H9 (cell line): ENCODE results near the gene NUP35. TPM values are rescaled to one million over a fixed set of nuclear protein-coding genes. Genes with fewer than 3 reads are reported as not detected.

ENCODE experiments used
- DNase-seq: peaks from one replicate; pipeline ENCODE4 v3.0.0-alpha.2; 2017
- H2AFZ ChIP-seq: one replicate; pipeline ENCODE4 v1.6.1; 2013; ENCODE audit warnings: mild to moderate bottlenecking, low read length, control low read depth, moderate library complexity
- H2AK5ac ChIP-seq: 2 replicates; pipeline ENCODE4 v1.6.1; 2013; ENCODE audit warnings: low read length, control low read depth, mixed read lengths; ENCODE audit not compliant: insufficient read length
- H2BK120ac ChIP-seq: one replicate; pipeline ENCODE4 v1.6.1; 2013; ENCODE audit warnings: low read depth, mild to moderate bottlenecking, low read length, control low read depth, inconsistent platforms; ENCODE audit not compliant: poor library complexity, severe bottlenecking
- H2BK12ac ChIP-seq: 2 replicates; pipeline ENCODE4 v1.6.1; 2013; ENCODE audit warnings: low read length, control low read depth, mixed read lengths, low read depth; ENCODE audit not compliant: insufficient read length
- H2BK15ac ChIP-seq: 2 replicates; pipeline ENCODE4 v1.6.1; 2013; ENCODE audit warnings: low read depth, low read length, control low read depth
- H2BK20ac ChIP-seq: one replicate; pipeline ENCODE4 v1.6.1; 2013; ENCODE audit warnings: low read depth, mild to moderate bottlenecking, low read length, control low read depth, inconsistent platforms; ENCODE audit not compliant: poor library complexity, severe bottlenecking
- H2BK5ac ChIP-seq: 2 replicates; pipeline ENCODE4 v1.6.1; 2013; ENCODE audit warnings: low read length, control low read depth, mixed read lengths; ENCODE audit not compliant: insufficient read length
- H3K14ac ChIP-seq: 2 replicates; pipeline ENCODE4 v1.6.1; 2013; ENCODE audit warnings: low read length, control low read depth; ENCODE audit not compliant: insufficient read depth
- H3K18ac ChIP-seq: 2 replicates; pipeline ENCODE4 v1.6.1; 2013; ENCODE audit warnings: low read depth, mild to moderate bottlenecking, mixed read lengths, low read length, control low read depth; ENCODE audit not compliant: insufficient read length
- H3K23ac ChIP-seq: 2 replicates; pipeline ENCODE4 v1.6.1; 2013; ENCODE audit warnings: low read length, control low read depth, mixed read lengths, low read depth; ENCODE audit not compliant: insufficient read length
- H3K23me2 ChIP-seq: 2 replicates; pipeline ENCODE4 v1.6.1; 2013; ENCODE audit warnings: low read depth, mild to moderate bottlenecking, mixed read lengths, low read length, control low read depth; ENCODE audit not compliant: insufficient read length, poor library complexity, severe bottlenecking
- H3K27ac ChIP-seq: 2 replicates; pipeline ENCODE4 v1.5.1; 2013; ENCODE audit warnings: low read length, control low read depth, mixed read lengths, low read depth; ENCODE audit not compliant: insufficient read length
- H3K27me3 ChIP-seq: 2 replicates; pipeline ENCODE4 v1.6.1; 2013; ENCODE audit warnings: low read length, control low read depth, inconsistent platforms; ENCODE audit not compliant: insufficient read depth
- H3K4ac ChIP-seq: 2 replicates; pipeline ENCODE4 v1.6.1; 2013; ENCODE audit warnings: low read depth, mild to moderate bottlenecking, control low read depth, inconsistent platforms, low read length, moderate library complexity
- H3K4me1 ChIP-seq: 2 replicates; pipeline ENCODE4 v1.6.1; 2013; ENCODE audit warnings: low read length, control low read depth, inconsistent platforms; ENCODE audit not compliant: insufficient read depth
- H3K4me2 ChIP-seq: 2 replicates; pipeline ENCODE4 v1.6.1; 2013; ENCODE audit warnings: low read length, control low read depth, mixed read lengths; ENCODE audit not compliant: insufficient read length, insufficient read depth
- H3K56ac ChIP-seq: 2 replicates; pipeline ENCODE4 v1.6.1; 2013; ENCODE audit warnings: low read depth, mild to moderate bottlenecking, mixed read lengths, low read length, control low read depth; ENCODE audit not compliant: insufficient read length
- H3K79me1 ChIP-seq: 2 replicates; pipeline ENCODE4 v1.6.1; 2013; ENCODE audit warnings: low read depth, mild to moderate bottlenecking, moderate library complexity, low read length, control low read depth, inconsistent platforms; ENCODE audit not compliant: insufficient read depth, poor library complexity, severe bottlenecking
- H3K79me2 ChIP-seq: 2 replicates; pipeline ENCODE4 v1.6.1; 2013; ENCODE audit warnings: low read length, control low read depth, inconsistent platforms; ENCODE audit not compliant: insufficient read depth
- H3K9ac ChIP-seq: 2 replicates; pipeline ENCODE4 v1.6.1; 2013; ENCODE audit warnings: low read length, control low read depth, mixed read lengths; ENCODE audit not compliant: insufficient read length; ENCODE audit errors: extremely low read depth
- H3K9me3 ChIP-seq: one replicate; pipeline ENCODE4 v1.6.1; 2013; ENCODE audit warnings: low read depth, low read length, inconsistent platforms; ENCODE audit not compliant: control insufficient read depth
- H3T11ph ChIP-seq: one replicate; pipeline ENCODE4 v1.6.1; 2013; ENCODE audit warnings: mild to moderate bottlenecking, low read length, control low read depth, inconsistent platforms
- H4K20me1 ChIP-seq: one replicate; pipeline ENCODE4 v1.6.1; 2013; ENCODE audit not compliant: control insufficient read depth, insufficient read length, insufficient read depth
- H4K5ac ChIP-seq: 2 replicates; pipeline ENCODE4 v1.6.1; 2013; ENCODE audit warnings: low read depth, mild to moderate bottlenecking, mixed read lengths, low read length, control low read depth; ENCODE audit not compliant: insufficient read length
- H4K8ac ChIP-seq: replicated peaks from 2 replicates; pipeline ENCODE4 v1.6.1; 2013; ENCODE audit warnings: low read length, control low read depth, mixed read lengths, low read depth; ENCODE audit not compliant: insufficient read length
- H4K91ac ChIP-seq: 2 replicates; pipeline ENCODE4 v1.6.1; 2013; ENCODE audit warnings: low read depth, mild to moderate bottlenecking, moderate library complexity, mixed read lengths, low read length, control low read depth; ENCODE audit not compliant: insufficient read length
- H3K27ac Mint-ChIP-seq, 3 experiments: 2 replicates in 2 of 3; 3 replicates in 1 of 3; pipeline ENCODE4 v1.8.0; 2020 to 2021; ENCODE audit warnings: mixed read lengths in 3 of 3, mild to moderate bottlenecking in 1 of 3, moderate library complexity in 1 of 3
- H3K27me3 Mint-ChIP-seq: 2 replicates; pipeline ENCODE4 v1.8.0; 2021; ENCODE audit warnings: low read depth, mild to moderate bottlenecking, moderate library complexity, mixed read lengths
- H3K36me3 Mint-ChIP-seq, 3 experiments: 2 replicates in 2 of 3; 3 replicates in 1 of 3; pipeline ENCODE4 v1.8.0; 2020 to 2021; ENCODE audit warnings: low read depth in 3 of 3, mixed read lengths in 3 of 3; ENCODE audit not compliant: insufficient read depth in 1 of 3
- H3K4me1 Mint-ChIP-seq, 2 experiments: 2 replicates each; pipeline ENCODE4 v1.8.0; 2020; ENCODE audit warnings: mixed read lengths in 2 of 2
- H3K4me3 Mint-ChIP-seq, 2 experiments: 2 replicates in 1 of 2; 3 replicates in 1 of 2; pipeline ENCODE4 v1.8.0; 2020 to 2021; ENCODE audit warnings: mild to moderate bottlenecking in 2 of 2, mixed read lengths in 2 of 2, moderate library complexity in 1 of 2
- H3K9me3 Mint-ChIP-seq, 2 experiments: 2 replicates in 1 of 2; 3 replicates in 1 of 2; pipeline ENCODE4 v1.8.0; 2020; ENCODE audit warnings: mild to moderate bottlenecking in 2 of 2, mixed read lengths in 2 of 2, moderate library complexity in 1 of 2
- CTCF ChIP-seq: fragments of 200-600 bp; sonication (generic); conservative IDR thresholded peaks from 3 replicates; pipeline ENCODE4 v1.8.0; 2021; ENCODE audit warnings: antibody characterized with exemption, mild to moderate bottlenecking
- WGBS: extraction: QIAGEN DNeasy Blood & Tissue Kit; methylation state at CpG from one replicate; pipeline ENCODE4 v1.1.7; 2013; ENCODE audit warnings: missing lambda C conversion rate, low lambda C conversion rate, mixed read lengths; ENCODE audit not compliant: insufficient read length; ENCODE audit errors: extremely low coverage; 5-methylcytosine and 5-hydroxymethylcytosine counted together
- total RNA-seq: library from RNA; stranded (reverse); gene quantifications from 2 replicates; pipeline ENCODE4 v1.2.1, GENCODE V29; 2021

The NUP35 gene
- total RNA-seq, 1 experiment from 2014 or later = 53.6 TPM

- Histone ChIP-seq H2BK15ac (no peak overlapping the region), H3K27me3 (no peaks in the 10 kb centered on the region)
Observed at GRCh38 chr2:183088061-183088460, 36.2 kb upstream of the NUP35 start.

More at GRCh38 chr2:183088061-183088460, 36.2 kb upstream of the NUP35 start:
- no peaks in the 10 kb centered on the region for H3K9me3 ChIP-seq
- no peak overlapping the region for H3K18ac ChIP-seq
- H3K56ac ChIP-seq = no peak overlapping the region
- no peak for TF ChIP-seq CTCF
- H3K4me1 ChIP-seq = no peaks in the 10 kb centered on the region; the same call in 1 of the 2 replicates
- DNase-seq = no peak
- no peak overlapping the region for H4K5ac ChIP-seq
- H2AFZ ChIP-seq = no peak overlapping the region
- H3K27ac ChIP-seq = no peak overlapping the region
- Mint-ChIP-seq H3K9me3 (no peaks in the 10 kb centered on the region), H3K27me3 (no peaks in the 10 kb centered on the region), H3K27ac (no peak overlapping the region), H3K36me3 (peaks cover 0 to 2% (median 0%) of the 10 kb centered on the region in 3 experiments; a peak in 2 of 7 replicates), H3K4me3 (no peak overlapping the region), H3K4me1 (peaks cover 5% of the 10 kb centered on the region in 2 experiments; a peak in 3 of 4 replicates)
- H2BK12ac ChIP-seq = no peak overlapping the region
- H3K23ac ChIP-seq = no peak overlapping the region
- H2BK20ac ChIP-seq = no peak overlapping the region
- no peaks in the 10 kb centered on the region for H3K23me2 ChIP-seq
- H4K20me1 ChIP-seq = no peaks in the 10 kb centered on the region
- H4K8ac ChIP-seq = no peak overlapping the region
- H3K9ac ChIP-seq = no peak overlapping the region
- H3T11ph ChIP-seq = no peak overlapping the region
- no peak overlapping the region for H4K91ac ChIP-seq
- H2BK120ac ChIP-seq = no peak overlapping the region
- no CpG with 5 or more reads among the region's 3 CpGs for WGBS
- H2AK5ac ChIP-seq = no peak overlapping the region
- no peak overlapping the region for H2BK5ac ChIP-seq
- H3K4me2 ChIP-seq = no peak overlapping the region
- no peaks in the 10 kb centered on the region for H3K79me2 ChIP-seq
- no peak overlapping the region for H3K4ac ChIP-seq
- H3K79me1 ChIP-seq = no peaks in the 10 kb centered on the region
- no peak overlapping the region for H3K14ac ChIP-seq
